ENCODE data around the gene OSBPL7.
A peak's percentile ranks its signal among the peaks of the same experiment; 100 is the strongest.

The OSBPL7 gene

DNA sequence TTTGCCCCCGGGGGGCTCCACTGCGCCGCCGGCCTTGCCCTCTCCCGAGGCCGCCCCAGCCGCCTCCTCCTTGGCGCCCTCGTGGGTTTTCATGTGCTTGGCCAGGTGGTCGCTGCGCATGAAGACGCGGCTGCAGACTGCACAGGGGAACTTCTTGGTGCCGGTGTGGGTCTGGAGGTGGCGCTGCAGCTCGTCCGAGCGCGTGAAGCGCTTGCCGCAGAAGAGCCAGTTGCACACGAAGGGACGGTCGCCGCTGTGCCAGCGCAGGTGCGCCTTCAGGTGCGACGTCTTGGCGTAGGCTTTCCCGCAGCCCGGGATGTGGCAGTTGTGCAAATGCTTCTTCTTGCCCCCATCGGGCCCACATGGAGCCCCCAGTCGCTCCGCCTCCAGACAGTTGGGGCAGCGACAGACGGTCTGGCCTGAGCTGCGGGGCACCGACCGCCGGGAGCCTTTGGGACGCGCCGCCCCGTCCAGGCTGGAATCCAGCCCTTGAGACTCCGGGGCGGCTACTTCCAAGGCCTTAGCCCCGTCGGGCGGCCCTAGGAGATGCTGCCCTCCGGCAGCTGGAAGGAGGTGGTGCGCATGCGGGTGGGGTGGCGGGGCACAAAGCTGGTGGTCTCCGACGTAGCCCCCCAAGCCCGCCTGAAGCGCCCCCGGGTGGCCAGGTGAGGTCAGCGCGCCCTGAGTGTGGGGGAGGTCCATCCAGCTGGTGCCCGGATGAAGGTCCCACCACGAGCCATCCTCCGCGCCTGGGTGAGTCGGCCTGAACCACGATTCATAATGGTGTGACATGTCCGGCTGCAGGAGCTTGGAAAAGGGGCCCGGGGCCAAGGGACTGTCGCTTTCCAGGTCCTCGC is 26.0 kb upstream of the OSBPL7 start:
- DNase-seq (ENCODE audit: low spot score), result no peak

DNA sequence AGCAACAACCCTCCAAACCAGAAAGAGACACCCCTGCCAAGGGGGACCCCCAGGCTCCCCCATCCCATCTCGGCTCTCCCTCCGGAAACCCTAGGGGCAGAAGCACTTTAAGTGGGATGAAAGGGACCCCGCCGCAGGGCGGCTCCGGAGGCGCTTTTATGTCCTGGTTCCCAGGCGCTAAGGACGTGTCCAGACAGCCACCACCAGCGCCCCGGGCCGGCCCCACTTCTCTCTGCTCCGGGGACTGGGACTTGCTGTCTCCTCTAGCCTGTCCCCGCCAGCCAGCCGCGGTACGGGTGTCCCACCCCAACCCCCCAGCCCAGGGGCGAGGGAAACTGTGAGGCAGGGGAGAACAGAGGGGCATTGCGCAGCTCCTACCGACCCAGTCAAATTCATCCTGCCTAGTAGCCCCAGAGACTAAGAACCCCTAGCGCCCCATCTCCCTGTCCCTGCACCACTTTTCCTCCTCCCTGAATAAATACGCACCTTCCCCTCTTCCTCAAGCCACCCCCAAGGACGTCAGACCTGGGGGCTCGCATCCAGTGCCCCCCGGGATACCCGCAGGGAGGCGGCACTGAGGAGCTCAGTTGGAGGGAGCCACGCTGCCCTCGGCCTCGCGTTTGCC is 25.2 kb upstream of the OSBPL7 start:
- no peak for DNase-seq (ENCODE audit: low spot score)

DNA sequence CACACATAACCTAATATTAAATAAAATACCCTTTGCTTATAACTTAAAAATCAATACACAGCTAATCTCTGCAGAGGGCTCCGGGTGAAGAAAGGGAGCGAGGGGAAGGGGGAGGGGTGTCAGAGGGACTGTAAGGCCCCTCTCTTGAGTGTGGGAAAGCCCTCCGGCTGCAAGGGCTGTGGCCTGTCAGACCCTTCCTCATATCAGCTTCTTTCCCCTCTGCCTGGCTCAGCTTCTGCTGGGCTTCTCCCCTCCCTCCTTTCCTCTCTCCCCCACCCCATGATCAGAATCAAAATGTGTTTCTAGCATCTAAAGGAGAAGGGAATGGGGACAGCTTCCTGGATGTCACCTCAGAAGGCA is 24.1 kb upstream of the OSBPL7 start:
- DNase-seq (ENCODE audit: low spot score), result no peak

DNA sequence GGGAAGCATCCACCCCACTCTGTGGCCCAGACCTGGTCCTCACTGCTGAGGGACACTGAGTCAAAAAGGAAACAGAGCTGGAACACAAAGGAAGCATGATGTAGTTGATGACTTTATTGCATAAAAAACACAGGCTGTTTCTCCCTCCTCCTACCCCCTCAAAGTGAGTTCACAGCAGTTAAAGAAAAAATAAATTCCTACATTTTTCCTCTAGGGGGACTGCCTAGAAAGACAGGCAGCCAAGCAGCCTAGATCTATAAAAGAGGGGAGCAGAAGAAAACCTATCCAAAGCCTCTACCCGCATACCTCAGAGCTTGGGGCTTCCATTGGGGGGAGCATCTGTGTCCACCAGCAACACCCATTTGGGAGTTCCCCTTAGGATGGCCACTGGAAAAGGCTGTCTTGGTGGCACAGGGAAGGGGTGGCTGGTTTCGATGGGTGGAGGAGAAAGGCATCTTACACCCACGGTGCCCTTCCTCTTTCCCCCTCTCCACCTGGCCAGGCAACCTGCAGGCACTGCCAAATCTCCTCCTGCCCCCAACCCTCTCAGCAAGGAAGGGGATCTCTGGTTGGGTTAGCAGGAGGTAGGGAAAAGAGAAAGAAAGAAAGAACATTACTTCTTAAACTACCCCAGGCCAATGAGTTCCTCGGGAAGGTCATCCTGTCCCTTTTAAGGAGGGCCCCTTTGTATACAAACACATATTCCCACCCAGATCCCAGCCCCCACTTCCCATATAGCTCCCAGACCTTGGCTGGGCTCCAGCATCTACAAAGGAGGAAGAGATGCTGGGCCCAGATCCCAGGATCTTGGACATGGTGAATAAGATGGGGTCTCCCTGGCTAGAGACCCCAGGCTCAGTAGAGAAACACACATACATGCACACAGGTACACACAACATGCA is 23.5 kb upstream of the OSBPL7 start:
- no peak for DNase-seq (ENCODE audit: low spot score)

DNA sequence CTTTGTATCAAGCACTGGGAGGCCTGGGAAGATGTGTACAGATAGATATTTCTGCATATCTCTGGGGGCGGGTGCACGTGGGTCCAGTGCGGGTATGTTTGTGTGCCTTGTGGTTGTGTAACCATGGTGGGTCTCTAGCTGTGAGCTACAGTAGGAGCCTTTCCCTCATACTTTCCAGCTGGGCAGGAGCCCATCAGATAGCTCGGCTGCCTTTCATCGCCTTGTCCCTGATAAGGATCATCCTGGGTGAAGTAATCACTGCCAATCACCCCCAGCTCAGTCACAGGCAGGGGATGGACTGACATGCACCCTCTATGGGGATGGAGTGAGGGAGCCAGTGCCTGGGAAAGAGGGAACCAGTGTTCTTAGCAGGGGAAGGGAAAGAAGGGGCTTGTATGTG is 22.6 kb upstream of the OSBPL7 start:
- DNase-seq (ENCODE audit: low spot score), result no peak

DNA sequence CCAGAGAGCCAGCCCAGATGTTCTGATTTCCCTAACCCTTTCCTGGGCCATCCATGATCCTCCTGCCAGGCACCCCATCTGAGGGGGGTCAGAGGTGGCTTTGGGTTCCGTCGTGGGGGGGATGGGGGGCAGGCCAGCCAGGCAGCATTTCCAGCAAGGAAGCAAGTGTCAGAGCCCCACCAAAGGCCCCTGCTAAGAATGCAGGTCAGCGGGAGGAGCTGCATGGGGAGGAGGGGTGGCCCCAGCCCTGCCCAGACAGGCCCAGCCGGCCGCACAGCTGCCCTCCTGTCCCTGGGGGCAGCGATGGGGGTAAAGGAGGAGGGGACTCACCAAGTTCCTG is 21.8 kb upstream of the OSBPL7 start:
- no peak for DNase-seq (ENCODE audit: low spot score)

DNA sequence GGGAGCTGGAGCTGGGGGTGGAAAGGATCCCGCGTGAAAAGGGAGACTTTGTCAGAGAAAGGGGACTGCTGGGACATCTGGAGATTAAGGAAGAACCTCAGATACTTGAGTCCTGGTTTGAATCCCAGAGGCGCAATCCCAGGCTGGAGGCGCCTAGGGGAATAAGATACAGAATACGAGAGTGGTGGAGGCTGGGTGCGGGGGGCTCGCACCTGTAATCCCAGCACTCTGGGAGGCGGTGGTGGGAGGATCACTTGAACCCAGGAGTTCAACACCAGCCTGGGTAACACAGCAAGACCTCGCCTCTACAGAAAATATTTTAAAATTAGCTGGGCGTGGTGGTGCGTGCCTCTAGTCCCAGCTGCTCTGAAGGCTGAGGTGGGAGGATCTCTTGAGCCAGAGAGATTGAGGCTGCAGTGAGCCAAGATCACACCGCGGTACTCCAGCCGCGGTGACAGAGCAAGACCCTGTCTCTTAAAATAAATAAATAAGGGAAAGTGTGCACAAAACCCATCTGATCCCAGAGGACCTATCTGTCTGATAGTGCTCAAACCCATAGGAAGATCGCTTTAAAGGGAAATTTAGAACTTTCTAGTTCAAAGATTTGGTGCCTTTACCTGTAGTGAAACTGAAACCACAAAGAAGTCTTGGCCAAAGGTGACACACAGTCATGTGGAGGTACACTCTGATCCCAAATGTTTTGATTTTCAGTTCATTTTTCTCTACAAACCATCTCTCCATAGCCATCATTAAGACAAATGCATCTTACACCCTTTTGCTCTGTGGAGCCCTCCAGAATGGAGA is 20.1 kb upstream of the OSBPL7 start:
- DNase-seq (ENCODE audit: low spot score), result no peak

DNA sequence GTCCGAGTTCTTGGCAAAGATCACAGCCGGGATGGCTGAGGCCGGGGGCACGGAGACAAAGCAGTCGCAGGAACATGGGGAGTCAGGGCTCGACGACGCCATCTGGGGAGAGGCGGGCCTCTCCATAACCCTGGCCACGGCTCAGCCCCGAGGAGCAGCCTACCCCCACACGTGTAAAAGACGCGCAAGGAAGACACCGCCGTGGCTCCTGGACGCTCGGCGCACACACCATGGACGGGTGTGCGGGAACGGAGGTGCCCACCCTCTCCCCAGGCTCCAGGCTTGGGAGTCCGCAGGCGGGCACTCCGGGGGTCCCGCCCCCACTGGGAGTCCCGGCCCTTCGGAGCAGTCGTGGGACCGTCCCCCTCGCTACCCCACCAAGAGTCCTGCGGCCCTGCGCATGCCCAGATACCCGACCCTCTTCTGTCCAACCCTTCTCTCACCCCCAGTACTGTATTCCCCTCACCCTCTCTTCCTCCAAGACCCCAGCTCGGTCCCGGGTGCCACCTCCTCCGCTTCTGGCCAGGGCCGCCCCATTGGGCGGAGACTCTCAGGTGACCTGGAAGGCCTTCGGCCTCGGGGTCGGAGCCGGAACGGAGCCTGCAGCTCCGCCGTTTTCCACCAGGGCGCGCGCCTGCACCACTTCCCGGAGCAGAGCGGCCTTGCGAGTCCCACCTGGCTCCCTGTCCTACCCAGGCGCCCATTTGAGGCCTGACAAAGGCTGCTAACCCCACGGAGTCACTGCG is 19.3 kb upstream of the OSBPL7 start, which contains the start of gene SCRN2:
Gene SCRN2, minus strand, starts transcription at position 532 of the 746 bp plus-strand sequence. Its CDS starts 430 bp downstream, at position 102.
- DNase-seq (ENCODE audit: low spot score), result peak; percentile 90

DNA sequence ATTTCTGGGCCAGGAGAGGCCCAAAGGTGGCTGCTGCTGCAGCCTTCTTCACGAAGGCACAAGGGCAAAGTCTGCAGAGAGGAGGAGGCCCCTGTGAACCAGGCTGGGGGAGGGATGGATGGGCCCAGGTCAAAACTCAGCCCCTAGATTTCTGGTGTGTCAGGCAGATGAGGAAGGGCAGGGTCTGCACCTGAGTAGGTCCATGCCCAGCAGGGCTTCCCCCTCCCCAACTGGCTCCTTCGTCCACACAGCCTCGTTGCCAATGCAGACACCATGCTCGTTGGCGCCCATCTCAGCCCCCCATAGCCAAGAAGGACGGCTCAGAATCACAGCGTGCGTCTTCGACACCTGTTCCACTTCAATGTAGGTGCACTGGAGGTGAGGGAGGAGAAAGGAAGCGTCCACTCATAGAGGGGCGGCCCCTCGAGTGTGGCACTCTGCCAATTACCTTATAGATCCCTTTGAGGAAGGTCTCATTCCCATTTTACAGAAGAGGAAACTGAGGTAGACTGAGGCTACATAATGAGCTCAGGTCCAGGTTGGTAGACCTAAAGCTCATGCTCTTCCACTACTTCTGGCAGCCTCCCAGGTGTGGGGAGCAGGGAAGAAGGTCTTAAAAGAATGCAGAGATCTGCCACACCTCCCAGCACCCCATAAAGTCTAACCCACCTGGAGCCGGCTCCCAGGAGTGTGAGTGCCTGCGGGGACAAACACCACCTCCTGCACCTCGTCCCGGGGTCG is 18.6 kb upstream of the OSBPL7 start:
- DNase-seq (ENCODE audit: low spot score), result no peak

DNA sequence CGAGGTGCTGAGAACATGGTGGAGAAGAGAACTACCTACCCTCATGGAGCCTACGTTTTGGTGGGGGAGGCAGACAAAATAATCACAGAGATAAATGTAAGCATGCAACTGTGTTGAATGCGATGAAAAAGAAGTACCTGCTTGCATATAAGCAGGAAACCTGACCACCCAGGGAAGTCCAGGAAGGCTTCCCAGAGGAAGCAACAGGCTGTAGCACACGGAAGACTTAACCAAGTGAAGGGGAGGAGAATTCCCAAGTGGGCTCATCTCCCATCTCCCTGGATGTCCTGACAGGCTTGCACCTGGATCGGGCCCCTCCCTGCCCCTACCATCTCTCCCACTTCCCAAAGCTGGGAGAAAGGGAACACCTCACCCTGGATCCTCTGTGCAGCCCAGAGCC is 17.5 kb upstream of the OSBPL7 start:
- DNase-seq (ENCODE audit: low spot score), result no peak

DNA sequence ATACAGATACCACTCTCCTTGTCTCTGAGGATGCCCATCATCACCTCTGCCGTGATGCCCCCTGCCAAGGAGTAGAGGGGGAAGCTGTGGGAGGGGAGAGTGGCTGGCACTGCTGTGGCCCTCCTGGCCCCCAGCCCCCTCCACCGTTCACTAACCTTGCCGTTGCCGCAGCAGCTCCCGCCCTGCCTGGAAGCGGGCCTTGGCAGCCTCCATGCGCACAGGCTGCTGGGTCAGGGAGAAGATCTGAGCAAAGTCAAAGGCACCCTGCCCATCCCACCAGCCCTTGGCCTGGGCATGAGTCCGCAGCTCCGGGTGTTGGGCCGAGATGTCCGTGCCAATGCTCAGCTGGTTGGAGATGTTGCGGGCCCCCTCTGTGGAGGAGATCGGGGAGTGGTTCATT is 17.0 kb upstream of the OSBPL7 start:
- no peak for DNase-seq (ENCODE audit: low spot score)

DNA sequence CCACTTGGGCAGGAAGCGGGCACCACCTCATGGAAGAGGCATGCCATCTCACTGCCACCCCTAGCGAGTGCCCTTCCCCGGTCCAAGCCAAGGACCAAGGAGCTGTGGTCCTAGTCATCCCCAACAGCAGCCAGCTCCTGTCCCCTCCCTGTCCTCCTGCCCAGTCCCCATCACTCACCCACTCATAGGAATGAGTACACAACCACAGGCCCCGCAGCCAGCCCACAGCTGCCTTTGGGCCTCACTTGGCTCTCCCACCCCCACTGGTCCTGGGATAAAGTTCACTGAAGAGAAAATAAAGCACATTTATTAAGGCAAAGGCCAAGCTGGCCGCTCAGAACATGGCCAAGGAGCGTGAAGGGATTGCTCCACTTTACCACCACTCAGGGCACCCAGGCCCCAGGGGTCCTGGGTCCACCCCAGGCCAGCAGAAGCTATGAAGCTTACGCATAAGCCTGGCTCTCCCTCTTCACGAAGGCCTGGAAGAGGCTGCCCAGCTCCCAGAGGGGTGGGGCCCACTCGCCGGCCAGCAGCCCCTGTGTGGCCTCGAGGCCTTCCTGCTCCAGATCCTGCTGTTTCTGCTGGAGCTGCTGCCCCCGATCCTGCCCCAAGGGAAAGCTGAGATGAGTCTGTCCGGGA is 15.9 kb upstream of the OSBPL7 start:
- DNase-seq (ENCODE audit: low spot score), result no peak

DNA sequence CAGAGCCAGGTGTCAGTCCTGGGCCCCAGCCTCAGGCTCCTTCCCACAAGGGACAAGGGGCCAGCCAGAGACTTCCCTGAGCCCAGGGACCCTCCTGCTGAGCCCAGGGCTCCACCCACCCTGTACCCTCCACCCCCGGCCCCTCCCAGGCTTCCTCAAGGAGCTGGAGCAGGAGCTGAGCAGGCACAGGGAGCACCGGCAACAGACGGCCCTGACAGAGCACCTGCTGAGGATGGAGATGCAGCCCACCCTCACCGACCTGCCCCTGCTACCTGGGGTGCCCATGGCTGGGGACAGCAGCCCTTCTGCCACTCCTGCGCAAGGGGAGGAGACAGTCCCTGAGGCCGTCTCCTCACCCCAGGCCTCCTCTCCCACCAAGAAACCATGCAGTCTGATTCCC is 15.0 kb upstream of the OSBPL7 start:
- no peak for DNase-seq (ENCODE audit: low spot score)

DNA sequence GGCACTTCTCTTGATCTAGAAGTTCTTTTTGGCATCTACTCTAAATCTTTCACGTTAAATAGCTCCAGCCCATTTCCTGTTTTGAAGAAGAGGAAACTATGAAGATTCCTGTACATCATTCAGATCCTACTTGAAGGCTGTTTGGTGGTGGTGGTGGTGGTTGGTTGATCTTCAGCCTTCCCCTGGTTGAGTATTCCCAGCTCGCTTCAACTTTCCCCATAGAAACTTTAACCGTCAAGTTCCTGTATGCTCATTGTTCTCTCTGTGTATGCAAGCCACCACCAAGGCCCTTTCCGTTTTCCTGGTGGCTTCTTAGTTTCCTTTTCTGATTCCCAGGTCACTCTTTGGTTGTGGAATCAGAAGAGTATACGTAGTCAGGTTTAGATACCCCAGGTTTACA is 13.2 kb upstream of the OSBPL7 start:
- no peak for DNase-seq (ENCODE audit: low spot score)

DNA sequence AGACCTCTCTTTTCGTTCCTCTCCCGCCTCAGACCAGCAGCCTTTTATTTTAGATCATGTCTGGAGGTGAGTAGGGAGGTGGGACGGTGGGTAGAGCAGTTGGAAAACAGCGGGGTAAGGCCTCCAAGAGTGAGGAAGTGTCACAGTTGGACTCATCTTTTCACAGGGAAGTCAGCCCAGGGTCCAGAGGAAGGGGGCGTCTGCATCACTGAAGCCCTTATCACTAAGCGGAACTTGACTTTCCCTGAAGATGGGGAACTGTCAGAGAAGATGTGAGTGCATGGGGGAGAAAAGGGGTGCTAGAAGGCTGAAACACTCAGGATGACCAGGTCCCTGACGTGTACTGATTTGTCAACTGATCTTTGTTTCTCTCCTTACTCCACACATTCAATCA is 10.3 kb upstream of the OSBPL7 start:
- DNase-seq (ENCODE audit: low spot score), result no peak

DNA sequence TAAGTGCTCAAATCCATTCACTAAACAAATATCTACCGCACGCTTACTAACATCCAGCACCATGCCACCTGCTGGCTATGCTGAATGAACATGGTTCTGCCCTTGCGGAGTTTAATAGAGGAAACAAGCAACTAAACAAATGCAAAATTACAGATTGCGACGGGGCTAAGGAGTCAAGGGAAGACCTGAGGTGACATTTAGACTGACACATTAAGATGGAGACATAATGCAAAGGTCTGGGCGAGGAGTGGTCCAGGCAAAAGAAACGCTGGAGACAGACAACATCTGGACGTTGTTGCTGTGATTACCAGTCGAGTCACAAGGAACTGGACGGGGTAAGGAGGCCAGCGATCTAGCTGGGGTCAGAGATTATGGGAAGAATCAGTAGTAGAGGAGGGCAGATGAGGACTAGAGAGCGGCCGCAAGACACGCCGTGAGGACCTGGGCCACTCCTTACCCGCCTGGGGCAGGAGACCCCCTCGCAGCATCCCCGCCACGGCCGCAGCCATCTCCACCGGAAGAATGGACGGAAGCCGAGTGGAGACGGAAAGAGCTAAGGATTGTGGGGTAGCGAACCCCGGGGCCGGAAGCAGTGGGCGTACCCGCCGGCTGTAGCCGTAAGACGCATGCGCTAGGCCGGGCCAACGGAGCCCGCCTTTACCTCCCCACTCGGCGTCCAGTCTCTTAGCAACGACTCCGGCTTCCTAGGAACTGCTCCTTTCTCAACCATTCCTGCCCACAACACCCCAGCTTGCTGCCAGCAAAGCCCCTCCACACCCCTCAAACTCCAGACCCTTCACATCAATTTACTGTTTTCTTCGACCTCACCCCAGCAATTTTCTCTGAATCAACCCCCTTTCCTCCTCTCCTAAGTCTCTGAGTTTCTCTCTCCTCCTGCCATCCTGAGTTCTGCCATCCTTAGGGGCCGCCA is 9.7 kb upstream of the OSBPL7 start, which contains the start of the genes LRRC46 and MRPL10:
Gene LRRC46, plus strand, starts transcription at position 668 of the 931 bp plus-strand sequence. CDS start 320 bp downstream, outside the sequence.
Gene MRPL10, minus strand, starts transcription at position 539 of the 931 bp plus-strand sequence. Its CDS starts 30 bp downstream, at position 509.
- peak; percentile 92 for DNase-seq (ENCODE audit: low spot score)

DNA sequence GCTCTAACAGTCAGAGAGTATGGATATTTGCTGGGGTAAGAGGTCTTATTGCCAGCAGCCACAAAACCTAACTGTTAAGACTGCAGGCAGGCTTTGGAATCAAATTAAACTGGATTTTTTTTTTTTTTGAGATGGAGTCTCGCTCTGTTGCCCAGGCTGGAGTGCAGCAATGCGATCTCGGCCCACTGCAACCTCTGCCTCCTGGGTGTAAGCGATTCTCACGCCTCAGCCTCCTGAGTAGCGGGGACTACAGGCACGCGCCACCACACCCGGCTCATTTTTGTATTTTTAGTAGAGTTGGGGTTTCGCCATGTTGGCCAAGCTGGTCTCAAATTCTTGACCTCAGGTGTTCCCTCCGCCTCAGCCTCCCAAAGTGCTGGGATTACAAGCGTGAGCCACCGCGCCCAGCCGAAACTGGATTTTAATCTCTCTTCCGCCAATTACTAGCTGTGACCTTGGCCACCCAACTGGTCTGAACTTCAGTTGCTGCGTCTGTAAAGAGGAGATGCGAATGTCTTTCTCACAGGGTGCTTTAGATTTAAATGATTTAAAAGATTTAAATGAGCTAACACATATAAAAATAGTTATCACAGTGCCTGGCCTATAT is 8.9 kb upstream of the OSBPL7 start:
- no peak for DNase-seq (ENCODE audit: low spot score)

DNA sequence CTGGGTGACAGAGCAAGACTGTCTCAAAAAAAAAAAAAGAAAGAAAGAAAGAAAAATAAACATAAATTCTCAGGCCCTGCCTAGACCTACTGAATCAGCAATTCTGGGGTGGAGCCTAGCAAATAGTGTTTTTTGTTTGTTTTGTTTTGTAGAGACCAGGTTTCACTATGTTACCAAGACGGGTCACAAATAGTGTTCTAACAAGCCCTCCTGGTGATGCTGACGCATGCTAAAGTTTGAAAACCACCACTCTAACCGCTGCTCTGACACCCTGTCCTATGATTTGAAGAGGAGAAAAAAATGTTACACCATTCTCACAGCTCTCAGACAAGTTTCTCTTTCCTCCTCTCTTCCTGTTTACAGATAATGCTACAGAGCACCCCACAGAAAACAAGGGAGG is 8.3 kb upstream of the OSBPL7 start:
- DNase-seq (ENCODE audit: low spot score), result peak; percentile 89

Measured in CD4-positive, alpha-beta T cell treated with Interleukin-15 for 4 hours (primary cell).